IPS DF 6.9 (cell line): ENCODE measurements around the gene BCL6B.
"Not testable (repeated sequence)": the region's sequence is repeated elsewhere in the genome, so short reads cannot be mapped to it uniquely, and the experiment has no call there.

Experiments used
- DNase-seq: peaks from one replicate; pipeline ENCODE4 v3.0.0-alpha.2; 2013; ENCODE audit warnings: low read depth, low spot score
- H3K27ac ChIP-seq: one replicate; pipeline ENCODE4 v1.5.1; 2013; ENCODE audit warnings: low read length, control low read depth
- H3K27me3 ChIP-seq: 2 replicates; pipeline ENCODE4 v1.6.1; 2013; ENCODE audit warnings: mild to moderate bottlenecking, low read length; ENCODE audit not compliant: control insufficient read depth, insufficient read depth
- H3K36me3 ChIP-seq: 2 replicates; pipeline ENCODE4 v1.6.1; 2013; ENCODE audit warnings: low read length; ENCODE audit not compliant: control insufficient read depth, insufficient read depth
- H3K4me1 ChIP-seq: 2 replicates; pipeline ENCODE4 v1.6.1; 2013; ENCODE audit warnings: low read length; ENCODE audit not compliant: control insufficient read depth, insufficient read depth
- H3K4me3 ChIP-seq: 2 replicates; pipeline ENCODE4 v1.5.1; 2013; ENCODE audit warnings: mild to moderate bottlenecking, low read length
- H3K9me3 ChIP-seq: 2 replicates; pipeline ENCODE4 v1.6.1; 2013; ENCODE audit warnings: low read length, inconsistent platforms; ENCODE audit not compliant: control insufficient read depth, insufficient read depth
- WGBS: extraction: QIAGEN DNeasy Blood & Tissue Kit; methylation state at CpG from one replicate; pipeline ENCODE4 v1.1.7; 2013; ENCODE audit warnings: mixed read lengths, missing lambda C conversion rate; ENCODE audit not compliant: insufficient read length, insufficient coverage; 5-methylcytosine and 5-hydroxymethylcytosine counted together

Gene BCL6B

DNA sequence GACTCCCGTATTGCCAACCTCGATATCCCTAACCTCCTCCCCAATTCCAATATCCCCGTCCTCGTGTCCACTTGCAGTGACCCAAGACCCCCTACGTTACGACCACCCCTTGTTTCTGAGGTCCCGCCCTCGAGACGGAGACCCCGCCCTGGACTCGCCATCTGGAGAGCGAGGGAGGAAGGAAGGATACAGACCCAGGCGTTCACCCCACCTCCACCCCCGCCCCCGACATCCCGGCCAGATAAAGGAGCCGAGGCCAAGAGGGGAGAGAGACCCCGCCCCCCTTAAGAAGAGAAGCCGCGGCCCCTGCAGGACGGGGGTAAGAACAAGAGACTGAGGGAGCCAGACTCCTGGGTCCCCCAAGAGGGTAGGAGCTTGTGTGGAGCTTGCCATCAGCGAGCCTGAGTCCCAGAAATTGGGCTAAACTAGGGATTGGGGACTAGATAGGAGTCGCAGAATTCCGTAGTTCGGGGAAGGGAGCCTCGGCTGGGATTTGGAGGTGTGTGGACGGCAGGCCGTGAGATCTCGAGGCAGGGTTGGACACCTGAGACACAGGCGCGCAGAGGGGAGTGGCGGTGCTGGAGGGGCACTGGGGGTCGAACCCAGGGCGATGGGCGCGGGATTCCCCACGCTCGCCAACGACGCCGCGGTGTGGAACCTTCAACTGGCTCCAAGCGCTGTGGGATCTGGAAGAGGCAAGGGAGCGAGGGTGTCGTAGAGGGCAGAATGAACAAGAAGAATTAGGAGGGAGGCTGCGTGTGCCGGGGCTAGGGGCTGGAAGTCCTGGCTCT is at the start of gene BCL6B:
Gene BCL6B (plus strand): TSS at position 270 of the 791 bp plus-strand sequence. CDS start 622 bp downstream, outside the sequence.
- no peak for DNase-seq

GRCh38 chr17:6979440-6979839 is 43.4 kb upstream of the BCL6B start:
- H3K4me3 ChIP-seq, H3K27me3 ChIP-seq, H3K4me1 ChIP-seq, H3K27ac ChIP-seq, DNase-seq, H3K9me3 ChIP-seq, H3K36me3 ChIP-seq: not testable (repeated sequence)
- no CpG with 5 or more reads among the region's 5 CpGs for WGBS

More for the DNA sequence above, at the start of gene BCL6B:
- H3K4me3 ChIP-seq = peak within 1 kb of the TSS; percentile 29; the same call in 1 of the 2 replicates
- peaks cover 3% of the 10 kb centered on the region for H3K4me1 ChIP-seq
- peaks cover 6% of the 10 kb centered on the region for H3K36me3 ChIP-seq
- H3K9me3 ChIP-seq = no peaks in the 10 kb centered on the region
- H3K27ac ChIP-seq = no peak within 1 kb of the TSS
- H3K27me3 ChIP-seq = peaks cover 2% of the 10 kb centered on the region; the same call in 1 of the 2 replicates
- WGBS = no CpG with 5 or more reads among the region's 47 CpGs

DNA sequence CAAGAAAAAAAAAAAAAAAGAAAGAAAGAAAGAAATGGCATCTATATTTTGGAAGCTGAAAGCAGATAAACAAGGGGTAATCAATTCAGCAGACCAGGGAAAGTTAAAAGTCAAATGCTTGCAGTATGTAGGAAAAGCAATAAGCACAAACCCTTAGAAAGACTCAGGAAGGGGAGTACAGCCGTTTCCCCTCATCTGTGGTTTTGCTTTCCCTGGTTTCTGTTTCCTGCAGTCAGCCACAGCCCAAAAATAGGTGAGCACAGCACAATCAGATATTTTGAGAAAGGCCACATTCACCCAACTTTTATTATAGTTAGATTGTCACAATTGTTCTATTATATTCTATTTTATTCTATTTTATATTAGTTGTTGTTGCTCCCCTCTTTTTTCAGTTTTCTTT is 41.4 kb upstream of the BCL6B start:
- DNase-seq = no peak
- WGBS = no CpG with 5 or more reads among the region's 1 CpG

DNA sequence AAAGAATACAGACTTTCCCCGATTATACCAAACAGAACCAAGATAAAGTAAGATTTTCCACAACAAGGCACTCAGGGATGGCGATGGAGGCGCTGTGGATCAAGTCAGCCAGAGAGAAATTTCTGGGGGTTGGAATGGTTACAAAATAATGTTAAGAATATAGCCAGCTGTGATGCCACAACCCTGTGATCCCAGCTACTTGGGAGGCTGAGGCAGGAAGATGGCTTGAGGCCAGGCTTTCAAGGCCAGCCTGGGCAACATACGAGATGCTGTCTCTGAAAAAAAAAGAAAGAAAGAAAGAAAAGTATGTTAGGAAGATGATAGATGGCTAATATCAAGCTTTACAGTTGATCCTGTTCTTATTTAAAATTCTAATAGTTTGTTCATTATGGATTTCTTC is 37.6 kb upstream of the BCL6B start:
- no peak for DNase-seq
- Histone ChIP-seq H3K4me3 (no peak overlapping the region), H3K27ac (no peak overlapping the region), H3K27me3 (no peaks in the 10 kb centered on the region), H3K4me1 (no peaks in the 10 kb centered on the region), H3K9me3 (no peaks in the 10 kb centered on the region), H3K36me3 (no peaks in the 10 kb centered on the region)
- no CpG with 5 or more reads among the region's 4 CpGs for WGBS

More for the DNA sequence above, 41.4 kb upstream of the BCL6B start:
- no peak overlapping the region for H3K27ac ChIP-seq
- no peaks in the 10 kb centered on the region for H3K4me1 ChIP-seq
- H3K27me3 ChIP-seq = no peaks in the 10 kb centered on the region
- H3K9me3 ChIP-seq = no peaks in the 10 kb centered on the region
- H3K36me3 ChIP-seq = no peaks in the 10 kb centered on the region
- H3K4me3 ChIP-seq = no peak overlapping the region

GRCh38 chr17:6986676-6987075 is 36.2 kb upstream of the BCL6B start:
- no peaks in the 10 kb centered on the region for H3K27me3 ChIP-seq
- WGBS = no CpG with 5 or more reads among the region's 3 CpGs
- H3K4me3 ChIP-seq = no peak overlapping the region
- no peaks in the 10 kb centered on the region for H3K4me1 ChIP-seq
- no peak for DNase-seq
- no peaks in the 10 kb centered on the region for H3K36me3 ChIP-seq
- no peaks in the 10 kb centered on the region for H3K9me3 ChIP-seq
- no peak overlapping the region for H3K27ac ChIP-seq

DNA sequence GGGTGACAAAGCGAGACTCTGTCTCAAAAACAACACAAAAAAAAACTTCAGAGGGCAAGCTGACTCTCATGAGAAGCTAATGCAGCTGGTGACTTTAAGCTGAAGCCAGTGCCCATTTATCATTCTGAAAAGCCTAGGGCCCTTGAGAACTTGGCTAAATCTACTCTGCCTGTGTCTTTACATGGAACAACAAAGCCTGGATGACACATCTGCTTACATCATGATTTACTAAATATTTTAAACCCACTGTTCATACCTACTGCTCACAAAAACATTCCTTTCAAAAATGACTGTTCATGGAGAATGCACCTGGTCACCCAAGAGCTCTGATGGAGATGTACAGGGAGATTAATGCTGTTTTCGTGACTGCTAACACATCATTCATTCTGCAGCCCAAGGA is 33.1 kb upstream of the BCL6B start:
- peaks cover 3% of the 10 kb centered on the region; the same call in 1 of the 2 replicates for H3K27me3 ChIP-seq
- WGBS = no CpG with 5 or more reads among the region's 2 CpGs

DNA sequence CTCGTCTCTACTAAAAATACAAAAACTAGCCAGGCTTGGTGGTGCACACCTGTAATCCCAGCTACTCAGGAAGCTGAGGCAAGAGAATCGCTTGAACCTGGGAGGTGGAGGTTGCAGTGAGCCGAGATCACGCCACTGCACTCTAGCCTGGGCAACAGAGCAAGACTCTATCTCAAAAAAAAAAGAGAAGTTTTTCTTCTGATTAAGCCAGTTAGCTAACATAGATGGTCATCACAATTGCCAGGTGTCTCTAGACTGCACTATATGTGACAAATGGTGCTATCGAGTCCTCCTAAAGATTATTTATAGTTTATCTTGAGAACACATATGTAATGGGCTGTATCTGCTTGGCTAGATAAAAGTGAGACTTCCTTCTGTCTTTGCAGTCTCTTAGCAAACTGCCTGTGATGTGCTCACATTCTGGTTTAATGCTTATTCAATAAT is 29.2 kb upstream of the BCL6B start:
- not testable (repeated sequence) for DNase-seq, H3K27ac ChIP-seq
- WGBS = no CpG with 5 or more reads among the region's 5 CpGs

More for the DNA sequence above, 33.1 kb upstream of the BCL6B start:
- Histone ChIP-seq H3K9me3 (no peaks in the 10 kb centered on the region), H3K4me1 (no peaks in the 10 kb centered on the region), H3K4me3 (no peak overlapping the region), H3K27ac (no peak overlapping the region), H3K36me3 (no peaks in the 10 kb centered on the region)
- no peak for DNase-seq

DNA sequence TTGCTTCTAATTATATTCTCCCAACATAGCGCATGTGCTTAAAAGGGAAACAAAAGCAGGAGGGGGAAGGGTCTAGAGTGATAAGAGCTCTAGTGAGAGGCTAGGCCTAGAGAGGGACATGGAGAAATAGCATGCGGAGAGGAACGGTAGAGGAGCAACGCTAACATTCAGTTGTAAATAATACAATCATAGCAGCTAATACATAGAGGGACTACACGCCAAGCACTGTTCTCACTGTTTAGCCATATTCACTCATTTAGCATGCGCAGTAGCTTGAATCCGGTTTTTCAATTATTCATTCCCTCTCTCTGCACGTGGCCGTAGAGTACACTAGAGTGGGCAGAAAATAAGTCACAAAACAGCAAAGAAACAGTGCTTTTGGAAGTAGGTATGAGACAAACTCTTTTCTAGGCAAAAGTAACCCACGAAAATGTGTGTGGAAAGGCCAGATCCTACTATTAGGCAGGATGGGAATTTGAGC is 28.7 kb upstream of the BCL6B start:
- no peak for DNase-seq
- Histone ChIP-seq H3K27me3 (peaks cover 9% of the 10 kb centered on the region; the same call in 1 of the 2 replicates), H3K4me3 (no peak overlapping the region), H3K27ac (no peak overlapping the region), H3K4me1 (peaks cover 2% of the 10 kb centered on the region; the same call in 1 of the 2 replicates), H3K9me3 (no peaks in the 10 kb centered on the region), H3K36me3 (no peaks in the 10 kb centered on the region)
- WGBS = no CpG with 5 or more reads among the region's 10 CpGs

More for the DNA sequence above, 29.2 kb upstream of the BCL6B start:
- not testable (repeated sequence) for H3K27me3 ChIP-seq, H3K4me3 ChIP-seq, H3K9me3 ChIP-seq, H3K36me3 ChIP-seq, H3K4me1 ChIP-seq

DNA sequence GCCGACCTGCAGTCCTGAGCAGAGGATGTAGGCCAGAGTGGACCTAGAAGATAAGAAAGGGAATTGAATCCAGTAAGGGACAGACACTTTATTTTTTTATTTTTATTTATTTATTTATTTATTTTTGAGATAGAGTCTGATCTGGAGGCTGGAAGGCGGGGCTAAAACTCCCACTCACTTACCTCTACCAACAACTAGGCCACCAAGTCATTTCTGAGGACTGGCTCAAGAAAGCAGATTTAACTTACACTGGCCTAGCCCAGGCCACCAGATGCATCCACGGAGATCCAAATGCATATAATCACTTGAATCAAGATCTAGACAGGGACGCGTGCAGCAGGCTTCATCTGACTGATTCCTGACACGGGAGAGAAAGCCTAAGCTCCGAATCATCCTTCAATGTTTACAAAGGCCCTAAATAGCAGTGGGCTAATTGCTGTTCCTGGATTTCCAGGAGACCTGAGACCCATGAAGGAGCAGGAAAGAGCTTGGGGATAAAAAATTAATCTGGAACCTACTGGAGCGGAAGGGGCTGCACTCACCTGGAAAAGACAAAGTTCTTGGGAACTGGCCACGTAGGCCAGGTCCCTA is 28.1 kb upstream of the BCL6B start:
- DNase-seq = no peak
- Histone ChIP-seq H3K4me3 (no peak overlapping the region), H3K4me1 (peaks cover 2% of the 10 kb centered on the region; the same call in 1 of the 2 replicates), H3K27ac (no peak overlapping the region), H3K27me3 (peaks cover 9% of the 10 kb centered on the region; the same call in 1 of the 2 replicates), H3K9me3 (no peaks in the 10 kb centered on the region), H3K36me3 (no peaks in the 10 kb centered on the region)
- WGBS = no CpG with 5 or more reads among the region's 9 CpGs

DNA sequence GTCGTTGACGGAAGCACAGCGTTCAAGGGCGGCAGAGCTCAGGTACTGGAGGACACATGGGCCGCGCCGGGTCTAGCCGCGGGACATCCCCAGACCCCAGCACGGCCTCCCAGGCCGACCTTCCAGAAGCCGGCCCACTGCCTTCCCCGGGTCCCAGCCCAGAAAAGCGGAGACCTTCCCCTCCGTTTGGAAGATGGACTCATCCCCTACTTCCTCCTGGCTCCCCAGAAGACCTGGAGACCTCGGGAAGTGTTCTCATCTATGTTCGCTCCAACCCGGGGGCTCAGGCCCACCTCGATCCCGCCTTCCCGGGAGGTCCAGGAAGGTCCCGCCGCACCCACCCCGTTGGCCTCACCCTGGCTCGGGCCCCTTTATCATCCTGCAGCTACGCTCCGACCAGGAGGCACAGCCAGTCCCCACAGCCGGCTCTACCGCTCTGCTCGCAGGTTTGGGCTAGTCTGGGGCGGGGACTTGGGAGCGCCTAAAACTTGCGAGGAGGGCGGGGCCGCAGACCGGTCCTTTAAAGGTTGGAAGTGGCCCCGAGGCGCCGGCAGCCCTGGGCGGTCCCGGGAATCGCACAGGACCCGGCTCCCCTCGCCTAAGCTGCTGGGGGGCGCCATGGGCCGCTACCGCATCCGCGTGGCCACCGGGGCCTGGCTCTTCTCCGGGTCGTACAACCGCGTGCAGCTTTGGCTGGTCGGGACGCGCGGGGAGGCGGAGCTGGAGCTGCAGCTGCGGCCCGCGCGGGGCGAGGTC is 27.2 kb upstream of the BCL6B start, which contains the start of gene ALOX12:
Gene ALOX12 (plus strand): TSS at position 550 of the 756 bp plus-strand sequence. CDS start 69 bp downstream, at position 619.
- Histone ChIP-seq H3K4me3 (peak within 1 kb of the TSS; percentile 55), H3K36me3 (no peaks in the 10 kb centered on the region), H3K4me1 (peaks cover 2% of the 10 kb centered on the region; the same call in 1 of the 2 replicates), H3K27me3 (peaks cover 9% of the 10 kb centered on the region; the same call in 1 of the 2 replicates), H3K9me3 (no peaks in the 10 kb centered on the region), H3K27ac (no peak within 1 kb of the TSS)
- no peak for DNase-seq
- no CpG with 5 or more reads among the region's 64 CpGs for WGBS
